Testis (tissue), 3 donors: ENCODE results near the gene TBC1D30. TPM values are rescaled to one million over a fixed set of nuclear protein-coding genes. Genes with fewer than 3 reads are reported as not detected.

Experiments used
- DNase-seq: peaks from one replicate; pipeline ENCODE4 v3.0.0-alpha.2; 2019
- H3K27ac ChIP-seq, 2 donors: fragments of 200-600 bp; sonication (generic); one replicate each; pipeline ENCODE4 v1.5.1; 2019
- H3K27me3 ChIP-seq: fragments of 200-600 bp; sonication (generic); one replicate; pipeline ENCODE4 v1.5.1; 2019
- H3K36me3 ChIP-seq: fragments of 200-600 bp; sonication (generic); one replicate; pipeline ENCODE4 v1.5.1; 2017; ENCODE audit warnings: low read depth; ENCODE audit errors: missing control alignments
- H3K4me1 ChIP-seq: fragments of 200-600 bp; sonication (generic); one replicate; pipeline ENCODE4 v1.5.1; 2019
- H3K4me3 ChIP-seq, 2 donors: fragments of 200-600 bp; sonication (generic); one replicate each; pipeline ENCODE4 v1.5.1; 2017 to 2019
- H3K9me3 ChIP-seq: fragments of 200-600 bp; sonication (generic); one replicate; pipeline ENCODE4 v1.5.1; 2017
- POLR2A ChIP-seq: fragments of 450-650 bp; IDR thresholded peaks from one replicate; pipeline ENCODE4 v1.6.1; 2017; ENCODE audit warnings: antibody characterized with exemption, mild to moderate bottlenecking, moderate library complexity
- WGBS, 2 donors: methylation state at CpG; one replicate each; pipeline ENCODE4 v1.1.5; 2018; 5-methylcytosine and 5-hydroxymethylcytosine counted together
- intact Hi-C: fragments of 100-400 bp; cut with DNase I; formaldehyde crosslinking; loops from one replicate; pipeline ENCODE4 v1.15.1; 2023; ENCODE audit warnings: low total_unique reads
- polyA plus RNA-seq: library from polyadenylated mRNA; stranded (reverse); fragments of 350-450 nt; fragmentation: Illumina TruSeq; extraction: RNeasy Lipid Tissue Mini Kit (QIAGEN cat#74804); gene quantifications from one replicate; pipeline ENCODE4 v1.2.3, GENCODE V29; 2014; ENCODE audit warnings: low read depth, low replicate concordance; ENCODE audit not compliant: insufficient read depth
- total RNA-seq, 2 donors: library from RNA; depleted of rRNA; stranded (reverse); fragments of >200 nt; gene quantifications; one replicate each; pipeline ENCODE4 v1.2.3, GENCODE V29; 2016
- TF ChIP-seq, protein P1 (sequence below), 3 experiments: fragments of 450-650 bp in 2 of 3; fragments of 200-600 bp in 1 of 3; sonication (generic) in 1 of 3; IDR thresholded peaks; one replicate each; pipeline ENCODE4 v1.5.1; 2016 to 2019; ENCODE audit warnings: antibody characterized with exemption in 3 of 3, mild to moderate bottlenecking in 2 of 3, moderate library complexity in 1 of 3

Gene TBC1D30
- total and polyA plus RNA-seq, 3 donors from 2014 or later, result 7.0 to 8.7 (median 8.3) TPM

GRCh38 chr12:64916411-64917261 is 92.2 kb downstream of the TBC1D30 start:
- 38 to 53% methylated on average over 1 of the region's 1 CpG for WGBS, 2 donors
- Histone ChIP-seq H3K27ac (no peak overlapping the region), H3K4me1 (no peaks in the 10 kb centered on the region), H3K9me3 (no peaks in the 10 kb centered on the region), H3K36me3 (no peaks in the 10 kb centered on the region), H3K27me3 (no peaks in the 10 kb centered on the region), H3K4me3 (no peak overlapping the region)
- TF ChIP-seq, protein P1, sequence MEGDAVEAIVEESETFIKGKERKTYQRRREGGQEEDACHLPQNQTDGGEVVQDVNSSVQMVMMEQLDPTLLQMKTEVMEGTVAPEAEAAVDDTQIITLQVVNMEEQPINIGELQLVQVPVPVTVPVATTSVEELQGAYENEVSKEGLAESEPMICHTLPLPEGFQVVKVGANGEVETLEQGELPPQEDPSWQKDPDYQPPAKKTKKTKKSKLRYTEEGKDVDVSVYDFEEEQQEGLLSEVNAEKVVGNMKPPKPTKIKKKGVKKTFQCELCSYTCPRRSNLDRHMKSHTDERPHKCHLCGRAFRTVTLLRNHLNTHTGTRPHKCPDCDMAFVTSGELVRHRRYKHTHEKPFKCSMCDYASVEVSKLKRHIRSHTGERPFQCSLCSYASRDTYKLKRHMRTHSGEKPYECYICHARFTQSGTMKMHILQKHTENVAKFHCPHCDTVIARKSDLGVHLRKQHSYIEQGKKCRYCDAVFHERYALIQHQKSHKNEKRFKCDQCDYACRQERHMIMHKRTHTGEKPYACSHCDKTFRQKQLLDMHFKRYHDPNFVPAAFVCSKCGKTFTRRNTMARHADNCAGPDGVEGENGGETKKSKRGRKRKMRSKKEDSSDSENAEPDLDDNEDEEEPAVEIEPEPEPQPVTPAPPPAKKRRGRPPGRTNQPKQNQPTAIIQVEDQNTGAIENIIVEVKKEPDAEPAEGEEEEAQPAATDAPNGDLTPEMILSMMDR (IDR thresholded peaks at IDR 0.05), result no peak
- no peak for TF ChIP-seq POLR2A
- no peak for DNase-seq
- intact Hi-C loops, result no loop called here

- 87 to 88% methylated on average over 2 of the region's 2 CpGs for WGBS, 2 donors
- no peak overlapping the region for H3K27ac ChIP-seq
- DNase-seq, result no peak
- intact Hi-C loops, result no loop called here
- no peak for TF ChIP-seq POLR2A
- TF ChIP-seq, protein P1 (IDR thresholded peaks at IDR 0.05), result no peak
- H3K9me3 ChIP-seq, result no peaks in the 10 kb centered on the region
- no peaks in the 10 kb centered on the region for H3K36me3 ChIP-seq
- H3K4me3 ChIP-seq, result no peak overlapping the region
- no peaks in the 10 kb centered on the region for H3K4me1 ChIP-seq
- H3K27me3 ChIP-seq, result no peaks in the 10 kb centered on the region
Observed at GRCh38 chr12:64918344-64918743, 93.9 kb downstream of the TBC1D30 start.

- no peaks in the 10 kb centered on the region for H3K36me3 ChIP-seq
- intact Hi-C loops, result no loop called here
- no peak overlapping the region for H3K27ac ChIP-seq
- no peaks in the 10 kb centered on the region for H3K9me3 ChIP-seq
- H3K4me3 ChIP-seq, result no peak overlapping the region
- 88 to 100% methylated on average over 2 of the region's 2 CpGs for WGBS, 2 donors
- no peak for DNase-seq
- H3K27me3 ChIP-seq, result no peaks in the 10 kb centered on the region
- TF ChIP-seq, protein P1 (IDR thresholded peaks at IDR 0.05), result no peak
- TF ChIP-seq POLR2A, result no peak
- no peaks in the 10 kb centered on the region for H3K4me1 ChIP-seq
Observed at GRCh38 chr12:64918801-64919200, 94.4 kb downstream of the TBC1D30 start.

DNA sequence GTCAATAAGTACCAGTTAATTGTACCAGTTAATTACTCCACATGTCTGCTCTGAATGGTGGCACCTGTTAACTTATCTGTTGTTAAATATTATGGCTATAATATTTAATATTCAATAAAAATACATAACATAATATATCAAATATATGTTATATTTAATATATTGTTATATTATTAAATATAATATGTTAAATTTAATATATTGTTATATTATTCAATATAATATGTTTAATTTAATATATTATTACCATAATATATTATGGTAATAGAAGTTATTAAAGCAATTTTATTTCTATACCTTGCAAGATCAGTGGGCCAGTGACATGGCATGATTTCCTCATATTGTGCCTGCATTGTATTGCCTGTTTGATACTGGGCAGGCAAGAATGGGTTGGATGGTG is 98.4 kb downstream of the TBC1D30 start:
- intact Hi-C loops, result no loop called here
- Histone ChIP-seq H3K27ac (no peak overlapping the region), H3K27me3 (no peaks in the 10 kb centered on the region), H3K9me3 (no peaks in the 10 kb centered on the region), H3K4me3 (no peak overlapping the region), H3K4me1 (no peaks in the 10 kb centered on the region), H3K36me3 (no peaks in the 10 kb centered on the region)
- TF ChIP-seq POLR2A, result no peak
- TF ChIP-seq, protein P1 (IDR thresholded peaks at IDR 0.05), result no peak
- no peak for DNase-seq

DNA sequence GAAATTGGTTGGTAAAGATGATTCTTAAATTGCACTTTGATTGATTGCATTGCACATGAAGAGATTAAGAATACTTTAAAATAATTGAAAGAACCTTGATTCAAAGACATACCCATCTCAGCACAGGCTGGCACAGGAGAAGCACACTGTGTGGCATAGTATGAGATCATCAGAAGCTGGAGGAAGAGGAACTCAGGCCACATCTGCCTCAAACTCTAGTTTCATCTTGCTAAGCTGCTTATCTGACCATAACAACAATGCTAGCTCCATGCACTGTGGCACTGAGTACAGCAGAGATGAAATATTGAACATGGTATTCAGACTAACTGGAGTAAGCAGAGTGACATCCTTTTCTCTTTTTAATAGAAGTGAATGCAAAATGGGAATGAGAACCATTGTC is 99.1 kb downstream of the TBC1D30 start:
- no peaks in the 10 kb centered on the region for H3K9me3 ChIP-seq
- H3K27ac ChIP-seq, result no peak overlapping the region
- intact Hi-C loops, result no loop called here
- TF ChIP-seq POLR2A, result no peak
- no peaks in the 10 kb centered on the region for H3K36me3 ChIP-seq
- H3K27me3 ChIP-seq, result no peaks in the 10 kb centered on the region
- no peaks in the 10 kb centered on the region for H3K4me1 ChIP-seq
- no peak overlapping the region for H3K4me3 ChIP-seq
- DNase-seq, result no peak

Other genes starting within 250 kb of the TBC1D30 start
- 10 to 100 TPM; 20.3 to 26.4 TPM for gene RASSF3, start 214.2 kb upstream of the TBC1D30 start, total RNA-seq
- gene RASSF3, start 214.2 kb upstream of the TBC1D30 start, polyA plus RNA-seq, result 27.5 TPM
- gene GNS, start 65.2 kb upstream of the TBC1D30 start, total RNA-seq, result 10 to 100 TPM; 52.4 to 87.9 TPM
- gene GNS, start 65.2 kb upstream of the TBC1D30 start, polyA plus RNA-seq, result 84.2 TPM